Nephron progenitor cell (in vitro differentiated cells): ENCODE data around the gene GEN1.

Source experiments
- DNase-seq: peaks from one replicate; pipeline ENCODE4 v3.0.0; 2021
- H3K27ac Mint-ChIP-seq: 2 replicates; pipeline ENCODE4 v1.8.0; 2021; ENCODE audit warnings: mild to moderate bottlenecking, moderate library complexity, mixed read lengths
- H3K27me3 Mint-ChIP-seq: 2 replicates; pipeline ENCODE4 v1.8.0; 2021; ENCODE audit warnings: mild to moderate bottlenecking, low read depth, mixed read lengths; ENCODE audit not compliant: poor library complexity
- H3K36me3 Mint-ChIP-seq: 2 replicates; pipeline ENCODE4 v1.8.0; 2021; ENCODE audit warnings: low read depth, mixed read lengths
- H3K4me1 Mint-ChIP-seq: 2 replicates; pipeline ENCODE4 v1.8.0; 2021; ENCODE audit warnings: mixed read lengths
- H3K4me3 Mint-ChIP-seq: 2 replicates; pipeline ENCODE4 v1.8.0; 2021; ENCODE audit warnings: mild to moderate bottlenecking, moderate library complexity, mixed read lengths
- H3K9me3 Mint-ChIP-seq: 2 replicates; pipeline ENCODE4 v1.8.0; 2021; ENCODE audit warnings: mild to moderate bottlenecking, moderate library complexity, mixed read lengths
- TF ChIP-seq, protein P1 (sequence below): fragments of 200-600 bp; sonication (generic); IDR thresholded peaks from 2 replicates; pipeline ENCODE4 v1.5.0; 2021; ENCODE audit warnings: antibody characterized with exemption

GEN1 gene

DNA sequence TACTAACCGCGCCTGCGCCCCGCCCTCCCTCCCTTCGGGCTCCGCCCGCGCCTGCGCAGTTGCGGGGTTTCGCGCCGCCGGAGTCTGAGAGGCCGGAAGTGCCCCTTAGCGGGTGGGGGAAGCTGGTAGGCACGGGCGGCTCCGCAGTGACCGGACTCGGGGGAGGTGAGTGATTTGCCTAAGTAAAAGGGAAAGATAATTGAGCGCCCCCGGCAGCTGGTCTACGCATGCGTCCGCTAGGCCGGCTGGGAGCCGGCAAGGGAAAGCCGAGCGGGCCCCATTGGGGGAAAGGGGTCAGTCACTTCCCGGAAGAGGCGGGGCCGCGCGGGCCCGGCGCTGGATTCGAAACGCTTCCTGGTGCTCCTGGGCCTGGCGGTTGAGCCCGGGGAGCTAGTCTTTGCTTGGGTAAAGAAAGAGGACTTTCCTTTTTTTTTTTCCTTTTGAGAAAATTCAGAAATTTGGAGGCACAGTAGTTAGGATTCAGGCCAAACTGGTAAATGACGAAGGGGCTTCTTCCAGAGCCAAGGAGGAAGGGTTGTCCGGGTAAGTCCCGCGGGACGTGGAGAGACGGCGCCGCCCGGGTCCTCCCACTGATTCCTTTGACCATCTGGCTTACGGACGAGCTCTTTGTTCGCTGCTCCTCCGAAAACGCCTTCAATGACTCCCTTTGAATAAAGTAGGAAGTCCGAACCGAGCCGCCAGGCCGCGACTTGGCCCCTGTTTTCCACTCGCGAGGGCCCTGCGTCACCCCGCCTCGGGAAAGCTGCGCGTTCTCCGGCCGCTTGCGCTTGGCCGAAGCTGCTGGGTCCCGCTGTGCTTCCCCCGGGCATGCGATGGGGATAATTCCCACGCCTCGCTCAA is at the start of gene GEN1, which contains the start of gene SMC6:
GEN1 (plus strand) TSS at position 336 of the 861 bp plus-strand sequence. CDS start 5,806 bp downstream, outside the sequence.
SMC6 (minus strand) TSS at position 8 of the 861 bp plus-strand sequence. CDS start 7,864 bp downstream, outside the sequence.
- peak; percentile 95 for DNase-seq

DNA sequence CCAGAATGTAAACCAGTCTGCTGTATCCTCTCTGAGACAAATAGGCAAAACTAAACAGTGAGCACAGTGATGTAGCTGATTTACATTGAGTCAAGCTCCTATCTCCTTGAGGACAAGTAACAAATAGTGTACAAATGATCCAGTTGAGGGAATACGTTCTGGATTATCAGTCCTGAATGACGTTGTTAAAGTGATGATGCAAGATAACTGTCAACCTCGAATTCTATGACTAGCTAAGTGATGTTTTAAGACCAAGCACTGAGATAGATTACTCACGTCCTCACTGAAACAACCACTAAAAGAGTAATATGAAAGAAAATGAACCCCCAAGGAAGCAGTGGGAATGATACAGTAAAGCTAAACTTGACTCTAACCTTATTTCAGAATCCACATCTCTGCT is 47.1 kb upstream of the GEN1 start:
- Mint-ChIP-seq H3K27me3 (no peaks in the 10 kb centered on the region), H3K9me3 (no peaks in the 10 kb centered on the region), H3K27ac (no peak overlapping the region), H3K4me1 (no peaks in the 10 kb centered on the region), H3K4me3 (no peak overlapping the region), H3K36me3 (peaks cover 53% of the 10 kb centered on the region)
- TF ChIP-seq, protein P1, sequence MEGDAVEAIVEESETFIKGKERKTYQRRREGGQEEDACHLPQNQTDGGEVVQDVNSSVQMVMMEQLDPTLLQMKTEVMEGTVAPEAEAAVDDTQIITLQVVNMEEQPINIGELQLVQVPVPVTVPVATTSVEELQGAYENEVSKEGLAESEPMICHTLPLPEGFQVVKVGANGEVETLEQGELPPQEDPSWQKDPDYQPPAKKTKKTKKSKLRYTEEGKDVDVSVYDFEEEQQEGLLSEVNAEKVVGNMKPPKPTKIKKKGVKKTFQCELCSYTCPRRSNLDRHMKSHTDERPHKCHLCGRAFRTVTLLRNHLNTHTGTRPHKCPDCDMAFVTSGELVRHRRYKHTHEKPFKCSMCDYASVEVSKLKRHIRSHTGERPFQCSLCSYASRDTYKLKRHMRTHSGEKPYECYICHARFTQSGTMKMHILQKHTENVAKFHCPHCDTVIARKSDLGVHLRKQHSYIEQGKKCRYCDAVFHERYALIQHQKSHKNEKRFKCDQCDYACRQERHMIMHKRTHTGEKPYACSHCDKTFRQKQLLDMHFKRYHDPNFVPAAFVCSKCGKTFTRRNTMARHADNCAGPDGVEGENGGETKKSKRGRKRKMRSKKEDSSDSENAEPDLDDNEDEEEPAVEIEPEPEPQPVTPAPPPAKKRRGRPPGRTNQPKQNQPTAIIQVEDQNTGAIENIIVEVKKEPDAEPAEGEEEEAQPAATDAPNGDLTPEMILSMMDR = no peak
- DNase-seq = no peak

More for the DNA sequence above, at the start of gene GEN1, which contains the start of gene SMC6:
- H3K4me1 Mint-ChIP-seq = peaks cover 64% of the 10 kb centered on the region
- no peaks in the 10 kb centered on the region for H3K36me3 Mint-ChIP-seq
- H3K27me3 Mint-ChIP-seq = no peaks in the 10 kb centered on the region
- TF ChIP-seq, protein P1 = no peak
- H3K27ac Mint-ChIP-seq = peak within 1 kb of the TSS; percentile 99
- H3K9me3 Mint-ChIP-seq = no peaks in the 10 kb centered on the region
- H3K4me3 Mint-ChIP-seq = peak within 1 kb of the TSS; percentile 94

- H3K27me3 Mint-ChIP-seq = no peaks in the 10 kb centered on the region
- no peak overlapping the region for H3K27ac Mint-ChIP-seq
- peaks cover 57% of the 10 kb centered on the region for H3K36me3 Mint-ChIP-seq
- H3K4me1 Mint-ChIP-seq = no peaks in the 10 kb centered on the region
- DNase-seq = no peak
- H3K4me3 Mint-ChIP-seq = no peak overlapping the region
- H3K9me3 Mint-ChIP-seq = no peaks in the 10 kb centered on the region
- TF ChIP-seq, protein P1 = no peak
Observed at GRCh38 chr2:17708501-17708900, 45.4 kb upstream of the GEN1 start.

DNA sequence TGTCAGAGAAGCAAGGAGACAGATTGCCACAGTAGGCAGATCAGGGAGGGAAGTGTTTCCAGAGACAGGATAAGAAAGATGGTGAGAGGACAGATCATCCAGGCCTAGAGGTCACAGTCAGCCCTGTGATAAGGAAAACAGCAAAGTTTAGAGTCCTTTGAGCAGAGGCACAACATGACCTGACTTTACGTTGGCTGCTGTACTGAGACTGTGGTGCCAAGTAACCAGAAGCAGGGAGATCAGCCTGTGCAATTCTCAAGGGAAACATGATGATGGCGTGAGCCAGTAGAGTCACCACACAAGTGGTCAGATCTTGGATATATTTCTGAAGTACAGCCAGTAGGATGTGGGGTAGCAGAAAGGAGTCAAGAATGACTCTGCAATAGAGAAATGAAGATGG is 44.0 kb upstream of the GEN1 start:
- Mint-ChIP-seq H3K27ac (no peak overlapping the region), H3K9me3 (no peaks in the 10 kb centered on the region), H3K36me3 (peaks cover 60% of the 10 kb centered on the region), H3K27me3 (no peaks in the 10 kb centered on the region), H3K4me1 (no peaks in the 10 kb centered on the region), H3K4me3 (no peak overlapping the region)
- no peak for DNase-seq
- TF ChIP-seq, protein P1 = no peak

DNA sequence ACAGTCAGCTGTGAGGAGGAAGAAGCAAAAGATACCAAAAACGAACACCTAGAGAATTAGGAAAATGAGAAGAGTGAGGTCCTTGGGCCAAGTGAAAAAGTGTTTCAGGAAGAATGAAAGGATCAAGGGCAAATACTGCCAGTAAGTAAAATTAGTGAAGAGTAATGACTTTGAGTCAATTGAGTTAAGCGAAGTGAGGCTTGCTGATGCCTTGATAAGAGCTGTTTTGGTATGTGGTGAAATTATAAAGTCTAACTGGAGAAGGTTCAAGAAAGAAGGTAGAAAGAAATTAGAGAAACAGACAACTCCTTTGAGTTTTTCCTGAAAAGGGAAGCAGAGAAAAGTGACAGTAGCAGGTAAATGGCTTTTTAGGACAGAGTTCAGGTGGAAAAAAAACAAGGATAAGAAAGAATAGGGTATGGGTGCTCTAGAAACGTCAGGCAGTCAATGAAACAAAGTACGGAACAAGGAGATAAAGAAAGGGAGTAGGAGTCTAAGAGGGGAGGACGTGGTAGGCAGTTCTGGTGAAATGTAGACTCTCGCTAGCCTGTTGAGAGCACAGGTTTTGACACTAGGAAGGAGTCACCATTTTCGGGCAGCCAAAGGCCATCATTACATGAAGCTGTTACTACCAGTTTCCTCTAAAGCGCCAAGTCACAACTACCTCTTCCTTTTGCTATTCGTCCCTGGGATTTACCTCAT is 43.2 kb upstream of the GEN1 start:
- Mint-ChIP-seq H3K36me3 (peaks cover 58% of the 10 kb centered on the region), H3K9me3 (no peaks in the 10 kb centered on the region)

More for the DNA sequence above, 43.2 kb upstream of the GEN1 start:
- H3K4me1 Mint-ChIP-seq = no peaks in the 10 kb centered on the region
- H3K27ac Mint-ChIP-seq = no peak overlapping the region
- no peaks in the 10 kb centered on the region for H3K27me3 Mint-ChIP-seq
- no peak overlapping the region for H3K4me3 Mint-ChIP-seq
- DNase-seq = no peak
- TF ChIP-seq, protein P1 = no peak
